Liver (tissue), 3 donors: ENCODE data around the gene KCND2.

Experiments
- EGR1 ChIP-seq, 2 donors: IDR thresholded peaks; 2 replicates each; pipeline ENCODE4 v1.6.1; 2016 to 2018; ENCODE audit warnings: antibody characterized with exemption in 2 of 2, low read depth in 2 of 2
- GABPA ChIP-seq, 2 donors: IDR thresholded peaks in 1 of 2; conservative IDR thresholded peaks in 1 of 2; 2 replicates each; pipeline ENCODE4 v1.6.1; 2016; ENCODE audit warnings: antibody characterized with exemption in 2 of 2, mild to moderate bottlenecking in 1 of 2, moderate library complexity in 1 of 2
- JUND ChIP-seq, 2 donors: IDR thresholded peaks; 2 replicates each; pipeline ENCODE4 v1.6.1; 2016; ENCODE audit warnings: antibody characterized with exemption in 2 of 2
- NR2F2 ChIP-seq: IDR thresholded peaks from 2 replicates; pipeline ENCODE4 v1.6.1; 2016; ENCODE audit warnings: antibody characterized with exemption
- RAD21 ChIP-seq, 2 donors: IDR thresholded peaks; 2 replicates each; pipeline ENCODE4 v1.6.1; 2016; ENCODE audit warnings: antibody characterized with exemption in 2 of 2, mild to moderate bottlenecking in 2 of 2
- RXRA ChIP-seq, 2 donors: IDR thresholded peaks; 2 replicates each; pipeline ENCODE4 v1.6.1; 2017 to 2018; ENCODE audit warnings: antibody characterized with exemption in 2 of 2, mild to moderate bottlenecking in 1 of 2
- TAF1 ChIP-seq: conservative IDR thresholded peaks from 2 replicates; pipeline ENCODE4 v1.6.1; 2016; ENCODE audit warnings: antibody characterized with exemption, mild to moderate bottlenecking
- YY1 ChIP-seq: IDR thresholded peaks from 2 replicates; pipeline ENCODE4 v1.6.1; 2016; ENCODE audit warnings: antibody characterized with exemption, mild to moderate bottlenecking
- TF ChIP-seq, protein P1 (sequence below): fragments of 150-350 bp; IDR thresholded peaks from 2 replicates; pipeline ENCODE4 v1.5.1; 2017; ENCODE audit warnings: improper control_type of control experiment, low read depth, low read length; ENCODE audit not compliant: missing input control
- TF ChIP-seq, protein P2 (sequence below): IDR thresholded peaks from 2 replicates; pipeline ENCODE4 v1.6.1; 2016; ENCODE audit warnings: antibody characterized with exemption, mild to moderate bottlenecking
- TF ChIP-seq, protein P3 (sequence below): IDR thresholded peaks from 2 replicates; pipeline ENCODE4 v1.6.1; 2016; ENCODE audit warnings: antibody characterized with exemption
- TF ChIP-seq, protein P4 (sequence below): IDR thresholded peaks from 2 replicates; pipeline ENCODE4 v1.6.1; 2016; ENCODE audit warnings: antibody characterized with exemption
- TF ChIP-seq, protein P5 (sequence below): IDR thresholded peaks from 2 replicates; pipeline ENCODE4 v1.6.1; 2016; ENCODE audit warnings: antibody characterized with exemption
- donor health status: healthy.
- donor health status: healthy.

DNA sequence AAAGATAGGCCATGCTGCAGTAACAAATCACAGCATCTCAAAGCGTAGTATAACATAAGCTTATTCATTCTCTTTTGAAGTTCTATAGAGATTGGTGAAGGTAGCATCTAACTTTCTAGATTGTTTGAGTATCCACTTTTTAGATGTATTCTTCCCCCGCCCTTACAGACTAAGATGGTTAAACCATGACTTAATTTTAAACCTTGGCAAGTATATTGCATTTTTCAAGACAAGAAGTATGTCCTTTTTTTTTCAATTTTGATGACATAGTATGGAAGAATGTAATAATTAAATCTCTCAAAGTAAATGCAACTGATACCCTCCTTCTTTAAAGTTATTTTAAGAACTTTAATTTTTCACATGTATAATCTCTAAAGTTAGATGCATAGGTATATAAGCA is 190.0 kb downstream of the KCND2 start:
- TF ChIP-seq, protein P1, sequence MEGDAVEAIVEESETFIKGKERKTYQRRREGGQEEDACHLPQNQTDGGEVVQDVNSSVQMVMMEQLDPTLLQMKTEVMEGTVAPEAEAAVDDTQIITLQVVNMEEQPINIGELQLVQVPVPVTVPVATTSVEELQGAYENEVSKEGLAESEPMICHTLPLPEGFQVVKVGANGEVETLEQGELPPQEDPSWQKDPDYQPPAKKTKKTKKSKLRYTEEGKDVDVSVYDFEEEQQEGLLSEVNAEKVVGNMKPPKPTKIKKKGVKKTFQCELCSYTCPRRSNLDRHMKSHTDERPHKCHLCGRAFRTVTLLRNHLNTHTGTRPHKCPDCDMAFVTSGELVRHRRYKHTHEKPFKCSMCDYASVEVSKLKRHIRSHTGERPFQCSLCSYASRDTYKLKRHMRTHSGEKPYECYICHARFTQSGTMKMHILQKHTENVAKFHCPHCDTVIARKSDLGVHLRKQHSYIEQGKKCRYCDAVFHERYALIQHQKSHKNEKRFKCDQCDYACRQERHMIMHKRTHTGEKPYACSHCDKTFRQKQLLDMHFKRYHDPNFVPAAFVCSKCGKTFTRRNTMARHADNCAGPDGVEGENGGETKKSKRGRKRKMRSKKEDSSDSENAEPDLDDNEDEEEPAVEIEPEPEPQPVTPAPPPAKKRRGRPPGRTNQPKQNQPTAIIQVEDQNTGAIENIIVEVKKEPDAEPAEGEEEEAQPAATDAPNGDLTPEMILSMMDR: no peak
- TF ChIP-seq, protein P2, sequence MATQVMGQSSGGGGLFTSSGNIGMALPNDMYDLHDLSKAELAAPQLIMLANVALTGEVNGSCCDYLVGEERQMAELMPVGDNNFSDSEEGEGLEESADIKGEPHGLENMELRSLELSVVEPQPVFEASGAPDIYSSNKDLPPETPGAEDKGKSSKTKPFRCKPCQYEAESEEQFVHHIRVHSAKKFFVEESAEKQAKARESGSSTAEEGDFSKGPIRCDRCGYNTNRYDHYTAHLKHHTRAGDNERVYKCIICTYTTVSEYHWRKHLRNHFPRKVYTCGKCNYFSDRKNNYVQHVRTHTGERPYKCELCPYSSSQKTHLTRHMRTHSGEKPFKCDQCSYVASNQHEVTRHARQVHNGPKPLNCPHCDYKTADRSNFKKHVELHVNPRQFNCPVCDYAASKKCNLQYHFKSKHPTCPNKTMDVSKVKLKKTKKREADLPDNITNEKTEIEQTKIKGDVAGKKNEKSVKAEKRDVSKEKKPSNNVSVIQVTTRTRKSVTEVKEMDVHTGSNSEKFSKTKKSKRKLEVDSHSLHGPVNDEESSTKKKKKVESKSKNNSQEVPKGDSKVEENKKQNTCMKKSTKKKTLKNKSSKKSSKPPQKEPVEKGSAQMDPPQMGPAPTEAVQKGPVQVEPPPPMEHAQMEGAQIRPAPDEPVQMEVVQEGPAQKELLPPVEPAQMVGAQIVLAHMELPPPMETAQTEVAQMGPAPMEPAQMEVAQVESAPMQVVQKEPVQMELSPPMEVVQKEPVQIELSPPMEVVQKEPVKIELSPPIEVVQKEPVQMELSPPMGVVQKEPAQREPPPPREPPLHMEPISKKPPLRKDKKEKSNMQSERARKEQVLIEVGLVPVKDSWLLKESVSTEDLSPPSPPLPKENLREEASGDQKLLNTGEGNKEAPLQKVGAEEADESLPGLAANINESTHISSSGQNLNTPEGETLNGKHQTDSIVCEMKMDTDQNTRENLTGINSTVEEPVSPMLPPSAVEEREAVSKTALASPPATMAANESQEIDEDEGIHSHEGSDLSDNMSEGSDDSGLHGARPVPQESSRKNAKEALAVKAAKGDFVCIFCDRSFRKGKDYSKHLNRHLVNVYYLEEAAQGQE: no peak
- TF ChIP-seq TAF1 (no peak), JUND (IDR thresholded peaks at IDR 0.05) (no peak), YY1 (no peak), RXRA (IDR thresholded peaks at IDR 0.05) (no peak), GABPA (IDR thresholded peaks at IDR 0.05 in 1 of 2, conservative IDR thresholded peaks at IDR 0.05 in 1 of 2) (no peak), RAD21 (IDR thresholded peaks at IDR 0.05) (no peak), EGR1 (IDR thresholded peaks at IDR 0.05; ENCODE audit: low read depth in 2 of 2) (no peak), NR2F2 (no peak)
- TF ChIP-seq, protein P3, sequence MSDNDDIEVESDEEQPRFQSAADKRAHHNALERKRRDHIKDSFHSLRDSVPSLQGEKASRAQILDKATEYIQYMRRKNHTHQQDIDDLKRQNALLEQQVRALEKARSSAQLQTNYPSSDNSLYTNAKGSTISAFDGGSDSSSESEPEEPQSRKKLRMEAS: no peak
- TF ChIP-seq, protein P4, sequence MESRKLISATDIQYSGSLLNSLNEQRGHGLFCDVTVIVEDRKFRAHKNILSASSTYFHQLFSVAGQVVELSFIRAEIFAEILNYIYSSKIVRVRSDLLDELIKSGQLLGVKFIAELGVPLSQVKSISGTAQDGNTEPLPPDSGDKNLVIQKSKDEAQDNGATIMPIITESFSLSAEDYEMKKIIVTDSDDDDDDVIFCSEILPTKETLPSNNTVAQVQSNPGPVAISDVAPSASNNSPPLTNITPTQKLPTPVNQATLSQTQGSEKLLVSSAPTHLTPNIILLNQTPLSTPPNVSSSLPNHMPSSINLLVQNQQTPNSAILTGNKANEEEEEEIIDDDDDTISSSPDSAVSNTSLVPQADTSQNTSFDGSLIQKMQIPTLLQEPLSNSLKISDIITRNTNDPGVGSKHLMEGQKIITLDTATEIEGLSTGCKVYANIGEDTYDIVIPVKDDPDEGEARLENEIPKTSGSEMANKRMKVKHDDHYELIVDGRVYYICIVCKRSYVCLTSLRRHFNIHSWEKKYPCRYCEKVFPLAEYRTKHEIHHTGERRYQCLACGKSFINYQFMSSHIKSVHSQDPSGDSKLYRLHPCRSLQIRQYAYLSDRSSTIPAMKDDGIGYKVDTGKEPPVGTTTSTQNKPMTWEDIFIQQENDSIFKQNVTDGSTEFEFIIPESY: no peak
- TF ChIP-seq, protein P5, sequence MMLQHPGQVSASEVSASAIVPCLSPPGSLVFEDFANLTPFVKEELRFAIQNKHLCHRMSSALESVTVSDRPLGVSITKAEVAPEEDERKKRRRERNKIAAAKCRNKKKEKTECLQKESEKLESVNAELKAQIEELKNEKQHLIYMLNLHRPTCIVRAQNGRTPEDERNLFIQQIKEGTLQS: no peak
